ENCODE data around the gene TTC3.

GRCh38 chr21:37082375-37082774 lies 9.3 kb downstream of the TTC3 start:
- TF ChIP-seq, protein P1, sequence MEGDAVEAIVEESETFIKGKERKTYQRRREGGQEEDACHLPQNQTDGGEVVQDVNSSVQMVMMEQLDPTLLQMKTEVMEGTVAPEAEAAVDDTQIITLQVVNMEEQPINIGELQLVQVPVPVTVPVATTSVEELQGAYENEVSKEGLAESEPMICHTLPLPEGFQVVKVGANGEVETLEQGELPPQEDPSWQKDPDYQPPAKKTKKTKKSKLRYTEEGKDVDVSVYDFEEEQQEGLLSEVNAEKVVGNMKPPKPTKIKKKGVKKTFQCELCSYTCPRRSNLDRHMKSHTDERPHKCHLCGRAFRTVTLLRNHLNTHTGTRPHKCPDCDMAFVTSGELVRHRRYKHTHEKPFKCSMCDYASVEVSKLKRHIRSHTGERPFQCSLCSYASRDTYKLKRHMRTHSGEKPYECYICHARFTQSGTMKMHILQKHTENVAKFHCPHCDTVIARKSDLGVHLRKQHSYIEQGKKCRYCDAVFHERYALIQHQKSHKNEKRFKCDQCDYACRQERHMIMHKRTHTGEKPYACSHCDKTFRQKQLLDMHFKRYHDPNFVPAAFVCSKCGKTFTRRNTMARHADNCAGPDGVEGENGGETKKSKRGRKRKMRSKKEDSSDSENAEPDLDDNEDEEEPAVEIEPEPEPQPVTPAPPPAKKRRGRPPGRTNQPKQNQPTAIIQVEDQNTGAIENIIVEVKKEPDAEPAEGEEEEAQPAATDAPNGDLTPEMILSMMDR (tag by site-specific recombination; IDR thresholded peaks at IDR 0.05) = no peak
- TF ChIP-seq GLI4 (tag by site-specific recombination; IDR thresholded peaks at IDR 0.05) (no peak), ZNF830 (tag by site-specific recombination; IDR thresholded peaks at IDR 0.05; ENCODE audit: low read depth) (no peak), GLIS2 (tag by site-specific recombination; IDR thresholded peaks at IDR 0.05) (no peak), HOXA7 (CRISPR knock-in tag; IDR thresholded peaks at IDR 0.05; ENCODE audit: borderline replicate concordance) (no peak), KLF16 (tag by site-specific recombination; IDR thresholded peaks at IDR 0.05) (no peak), ZNF157 (tag by site-specific recombination; IDR thresholded peaks at IDR 0.05) (no peak), ZBTB11 (tag by site-specific recombination; conservative IDR thresholded peaks at IDR 0.05; ENCODE audit: low read depth) (no peak), ZNF274 (IDR thresholded peaks at IDR 0.05; ENCODE audit: low read length) (no peak), ZNF274 (tag by site-specific recombination; IDR thresholded peaks at IDR 0.05; ENCODE audit: borderline replicate concordance) (no peak), ZBTB7A (tag by site-specific recombination; IDR thresholded peaks at IDR 0.05; ENCODE audit: low read depth) (no peak)
